Gastrocnemius medialis (tissue), 4 donors: ENCODE data around the gene RAB19.

ENCODE experiments used
- CTCF ChIP-seq, 5 experiments: fragments of 450-650 bp in 3 of 5; fragments of 200-600 bp in 2 of 5; sonication (generic) in 2 of 5; IDR thresholded peaks in 4 of 5; conservative IDR thresholded peaks in 1 of 5; 1 replicate in 4 of 5; 2 replicates in 1 of 5; pipeline ENCODE4 v1.5.1; 2016 to 2019; ENCODE audit warnings: antibody characterized with exemption in 5 of 5, mild to moderate bottlenecking in 3 of 5, moderate library complexity in 3 of 5
- POLR2A ChIP-seq, 2 donors: fragments of 450-650 bp; IDR thresholded peaks; one replicate each; pipeline ENCODE4 v1.6.1; 2017; ENCODE audit warnings: antibody characterized with exemption in 2 of 2, mild to moderate bottlenecking in 2 of 2, moderate library complexity in 2 of 2

GRCh38 chr7:140404565-140405065, 757 bp downstream of the RAB19 start:
- TF ChIP-seq POLR2A (IDR thresholded peaks at IDR 0.05), result no peak
- TF ChIP-seq CTCF (IDR thresholded peaks at IDR 0.05 in 4 of 5, conservative IDR thresholded peaks at IDR 0.05 in 1 of 5), result no peak
